Thoracic aorta (tissue), 2 donors: ENCODE results near the gene TBC1D8. TPM values are rescaled to one million over a fixed set of nuclear protein-coding genes. Genes with fewer than 3 reads are reported as not detected.

Source experiments
- ATAC-seq: fragments of 150-250 bp; one replicate; pipeline ENCODE4 v1.8.0; 2017; ENCODE audit warnings: low read depth; ENCODE audit not compliant: insufficient number of reproducible peaks, low FRiP score
- DNase-seq: peaks from one replicate; pipeline ENCODE4 v3.0.0-alpha.2; 2020; ENCODE audit warnings: low spot score
- H3K27ac ChIP-seq, 2 donors: fragments of 200-600 bp; sonication (generic); 1 replicate in 1 of 2; 2 replicates in 1 of 2; pipeline ENCODE4 v1.5.1; 2016; ENCODE audit warnings: mild to moderate bottlenecking in 2 of 2, moderate library complexity in 2 of 2
- H3K27me3 ChIP-seq: fragments of 200-600 bp; sonication (generic); replicated peaks from 2 replicates; pipeline ENCODE4 v1.6.0; 2016; ENCODE audit warnings: mild to moderate bottlenecking; ENCODE audit not compliant: insufficient read depth
- H3K36me3 ChIP-seq: fragments of 200-600 bp; sonication (generic); one replicate; pipeline ENCODE4 v1.5.1; 2016
- H3K4me1 ChIP-seq, 2 donors: fragments of 200-600 bp; sonication (generic); 1 replicate in 1 of 2; 2 replicates in 1 of 2; pipeline versions ENCODE4 v1.5.1 to v1.6.0; 2016; ENCODE audit warnings: low read depth in 2 of 2, mild to moderate bottlenecking in 1 of 2; ENCODE audit not compliant: control insufficient read depth in 1 of 2
- H3K4me3 ChIP-seq: fragments of 200-600 bp; sonication (generic); 2 replicates; pipeline ENCODE4 v1.5.1; 2016; ENCODE audit warnings: mild to moderate bottlenecking
- H3K9me3 ChIP-seq: fragments of 200-600 bp; sonication (generic); 2 replicates; pipeline ENCODE4 v1.5.1; 2016
- total RNA-seq, 2 donors: library from RNA; depleted of rRNA; stranded (reverse); fragments of >200 nt; gene quantifications; one replicate each; pipeline versions ENCODE4 v1.1.0 to v1.2.3, GENCODE V29; 2016
- TF ChIP-seq, protein P1 (sequence below): fragments of 200-600 bp; sonication (generic); IDR thresholded peaks from one replicate; pipeline ENCODE4 v1.5.1; 2019; ENCODE audit warnings: antibody characterized with exemption

The TBC1D8 gene
- total RNA-seq, 2 donors from 2014 or later, result 47.4 to 62.0 TPM

DNA sequence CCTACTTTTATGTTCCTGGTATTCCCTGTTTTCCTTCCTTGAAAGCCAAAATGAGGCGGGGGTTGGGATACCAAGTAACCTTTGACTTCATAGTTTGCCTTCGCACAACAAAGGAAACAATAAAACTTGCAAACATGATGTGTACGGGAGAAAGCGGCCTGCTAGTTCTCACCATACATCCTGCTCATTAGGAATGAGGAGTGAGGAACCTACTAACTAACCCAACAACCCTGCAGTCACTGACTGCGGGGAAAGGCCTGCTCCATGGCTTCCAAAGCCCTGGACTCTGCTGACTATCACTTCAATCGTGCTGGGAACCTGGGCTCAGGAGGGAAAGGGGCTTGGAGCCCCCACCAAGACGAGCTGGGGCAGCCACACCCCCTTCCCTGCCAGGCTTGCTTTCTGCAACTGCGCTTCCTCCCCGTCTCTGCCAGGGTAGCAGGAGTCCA, 124.9 kb downstream of the TBC1D8 start:
- DNase-seq, result no peak
- H3K27ac ChIP-seq, result no peak overlapping the region
- H3K4me3 ChIP-seq, result no peak overlapping the region
- no peaks in the 10 kb centered on the region for H3K9me3 ChIP-seq
- TF ChIP-seq, protein P1, sequence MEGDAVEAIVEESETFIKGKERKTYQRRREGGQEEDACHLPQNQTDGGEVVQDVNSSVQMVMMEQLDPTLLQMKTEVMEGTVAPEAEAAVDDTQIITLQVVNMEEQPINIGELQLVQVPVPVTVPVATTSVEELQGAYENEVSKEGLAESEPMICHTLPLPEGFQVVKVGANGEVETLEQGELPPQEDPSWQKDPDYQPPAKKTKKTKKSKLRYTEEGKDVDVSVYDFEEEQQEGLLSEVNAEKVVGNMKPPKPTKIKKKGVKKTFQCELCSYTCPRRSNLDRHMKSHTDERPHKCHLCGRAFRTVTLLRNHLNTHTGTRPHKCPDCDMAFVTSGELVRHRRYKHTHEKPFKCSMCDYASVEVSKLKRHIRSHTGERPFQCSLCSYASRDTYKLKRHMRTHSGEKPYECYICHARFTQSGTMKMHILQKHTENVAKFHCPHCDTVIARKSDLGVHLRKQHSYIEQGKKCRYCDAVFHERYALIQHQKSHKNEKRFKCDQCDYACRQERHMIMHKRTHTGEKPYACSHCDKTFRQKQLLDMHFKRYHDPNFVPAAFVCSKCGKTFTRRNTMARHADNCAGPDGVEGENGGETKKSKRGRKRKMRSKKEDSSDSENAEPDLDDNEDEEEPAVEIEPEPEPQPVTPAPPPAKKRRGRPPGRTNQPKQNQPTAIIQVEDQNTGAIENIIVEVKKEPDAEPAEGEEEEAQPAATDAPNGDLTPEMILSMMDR, result no peak
- H3K36me3 ChIP-seq, result peaks cover 12% of the 10 kb centered on the region
- no peaks in the 10 kb centered on the region for H3K4me1 ChIP-seq
- no peaks in the 10 kb centered on the region for H3K27me3 ChIP-seq
- ATAC-seq, result no peak

DNA sequence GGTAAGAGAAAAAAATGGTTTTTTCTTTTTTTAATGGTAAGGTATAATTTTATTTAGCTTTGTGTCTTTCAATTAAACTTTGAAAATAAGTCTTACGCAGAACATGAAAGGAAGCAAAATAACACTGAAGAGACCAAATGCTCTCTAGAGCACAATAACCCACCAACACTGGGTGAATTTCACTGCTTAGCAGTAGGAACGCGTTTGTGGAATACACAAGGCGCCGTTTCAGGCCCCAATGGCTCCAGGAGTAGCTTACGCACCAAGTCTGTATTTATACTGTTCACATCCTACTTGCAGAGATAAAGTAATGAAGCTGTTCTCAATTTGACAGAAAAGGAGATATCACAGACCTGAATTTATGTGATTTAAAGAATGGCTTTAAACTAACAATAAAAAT, 125.6 kb downstream of the TBC1D8 start:
- H3K9me3 ChIP-seq, result no peaks in the 10 kb centered on the region
- no peak overlapping the region for H3K27ac ChIP-seq
- H3K4me3 ChIP-seq, result no peak overlapping the region
- DNase-seq, result no peak
- no peaks in the 10 kb centered on the region for H3K4me1 ChIP-seq
- peaks cover 12% of the 10 kb centered on the region for H3K36me3 ChIP-seq
- TF ChIP-seq, protein P1, result no peak
- H3K27me3 ChIP-seq, result no peaks in the 10 kb centered on the region
- ATAC-seq, result no peak

DNA sequence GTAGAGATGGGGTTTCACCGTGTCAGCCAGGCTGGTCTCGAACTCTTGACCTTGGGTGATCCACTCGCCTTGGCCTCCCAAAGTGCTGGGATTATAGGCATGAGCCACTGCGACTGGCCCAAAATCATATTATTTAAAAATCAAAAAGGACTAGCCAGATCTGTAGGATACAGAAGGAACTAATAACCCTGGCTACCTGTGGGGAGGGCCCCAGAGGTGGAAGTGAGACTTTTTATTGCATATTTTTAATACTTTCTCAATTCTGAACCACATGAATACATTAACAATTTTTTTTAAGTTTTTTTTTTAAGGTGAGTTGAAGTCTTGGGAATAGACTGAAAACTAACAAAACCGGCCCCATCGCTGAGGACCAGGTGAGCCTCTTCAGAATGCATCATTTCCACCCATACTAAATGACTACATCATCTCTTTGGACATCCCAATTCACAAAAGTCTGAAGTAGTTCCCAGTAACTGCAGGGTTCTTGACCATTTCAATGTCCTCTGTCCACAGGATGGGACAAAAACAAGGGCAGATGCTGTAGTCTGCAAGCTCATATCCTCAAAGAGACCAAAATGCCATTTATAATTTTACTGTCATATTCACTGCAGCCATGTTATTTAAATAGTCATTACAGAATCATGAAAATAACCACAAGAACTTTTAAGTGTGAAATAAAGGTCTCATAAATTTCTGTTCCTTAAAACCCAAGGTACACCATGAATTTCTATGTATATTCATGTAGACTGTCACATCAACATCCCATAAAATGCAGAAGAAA, 127.7 kb downstream of the TBC1D8 start:
- Histone ChIP-seq H3K27me3 (no peaks in the 10 kb centered on the region), H3K36me3 (peaks cover 8% of the 10 kb centered on the region), H3K27ac (no peak overlapping the region), H3K4me1 (no peaks in the 10 kb centered on the region), H3K4me3 (no peak overlapping the region), H3K9me3 (no peaks in the 10 kb centered on the region)
- TF ChIP-seq, protein P1, result no peak
- ATAC-seq (no peak), DNase-seq (no peak)

DNA sequence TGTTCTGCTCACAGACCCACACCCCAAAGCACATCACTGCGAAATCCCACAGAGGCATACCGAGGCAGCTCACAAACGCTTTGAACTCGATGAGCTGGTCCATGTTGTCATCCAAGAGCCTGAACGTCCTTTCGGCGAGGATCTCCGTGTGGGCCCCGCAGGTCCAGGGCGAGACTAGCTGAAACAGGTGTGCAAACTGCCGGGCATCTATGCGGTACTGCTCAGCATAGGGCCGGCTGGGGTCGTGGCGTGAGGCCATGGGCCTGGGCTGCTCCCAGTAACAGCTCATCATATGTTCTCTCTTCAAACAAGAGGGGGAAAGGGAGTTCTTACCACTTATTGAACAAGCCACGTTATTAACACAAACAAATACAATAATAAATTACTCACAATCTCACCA, 129.0 kb downstream of the TBC1D8 start:
- Histone ChIP-seq H3K4me1 (no peaks in the 10 kb centered on the region), H3K4me3 (no peak overlapping the region), H3K36me3 (no peaks in the 10 kb centered on the region), H3K27me3 (no peaks in the 10 kb centered on the region), H3K9me3 (no peaks in the 10 kb centered on the region), H3K27ac (no peak overlapping the region)
- TF ChIP-seq, protein P1, result no peak
- DNase-seq (no peak), ATAC-seq (no peak)

DNA sequence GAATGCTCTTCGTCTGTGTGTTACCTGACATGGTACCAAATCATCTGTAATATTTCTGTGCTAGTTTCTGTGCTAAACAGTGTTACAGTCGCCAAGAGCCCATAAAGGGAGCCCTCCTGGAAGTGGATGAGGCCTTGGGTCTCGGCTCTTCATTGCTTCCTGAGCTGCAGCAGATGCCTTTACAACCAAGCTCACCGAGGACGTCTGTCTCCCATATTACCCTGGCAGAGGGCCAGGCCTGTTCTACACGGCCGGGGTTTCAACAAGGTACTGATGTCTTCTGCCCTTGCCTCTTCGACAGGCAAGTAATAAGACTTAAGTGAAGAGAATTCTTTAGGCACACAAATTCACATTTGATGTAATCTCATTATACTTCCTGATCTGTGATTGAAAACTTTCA, 132.2 kb downstream of the TBC1D8 start:
- H3K4me3 ChIP-seq, result no peak overlapping the region
- TF ChIP-seq, protein P1, result no peak
- no peak for DNase-seq
- no peak for ATAC-seq
- H3K27me3 ChIP-seq, result no peaks in the 10 kb centered on the region
- no peaks in the 10 kb centered on the region for H3K9me3 ChIP-seq
- H3K27ac ChIP-seq, result no peak overlapping the region
- H3K4me1 ChIP-seq, result no peaks in the 10 kb centered on the region
- H3K36me3 ChIP-seq, result peaks cover 5% of the 10 kb centered on the region
